Parietal lobe (tissue), 1 donor: ENCODE data around the gene TCAIM. TPM values are rescaled to one million over a fixed set of nuclear protein-coding genes. Genes with fewer than 3 reads are reported as not detected.

Source experiments
- total RNA-seq: library from RNA; depleted of rRNA; stranded (reverse); fragments of >200 nt; gene quantifications from one replicate; pipeline ENCODE4 v1.2.3, GENCODE V29; 2014

TCAIM gene
- 61.3 TPM for total RNA-seq

GRCh38 chr3:44338010-44338827 is at the start of gene TCAIM:
Gene TCAIM (plus strand): TSS chr3:44338766. CDS start chr3:44354783, 16,017 bp downstream.

Other genes starting within 250 kb of the TCAIM start
- not detected for gene TOPAZ1, start 96.9 kb upstream of the TCAIM start, total RNA-seq
- 49.8 TPM for gene ZNF445, start 138.9 kb downstream of the TCAIM start, total RNA-seq
- gene ZKSCAN7, start 216.4 kb downstream of the TCAIM start, total RNA-seq = 47.3 TPM
- 28.5 TPM for gene ZNF660, start 246.2 kb downstream of the TCAIM start, total RNA-seq